Activated CD4-positive, alpha-beta memory T cell treated with anti-CD3 and anti-CD28 coated beads, Interleukin-2, amount 10 ng/mL, durations not matched to agents 7 days and 5 days (primary cell): ENCODE data around the gene EIF4G3. TPM values are rescaled to one million over a fixed set of nuclear protein-coding genes. Genes with fewer than 3 reads are reported as not detected.

Source experiments
- CTCF ChIA-PET: fragments of 350-600 bp; sonication (Branson Sonifier 250); formaldehyde crosslinking; loops from one replicate; lab custom pipeline; 2021; ENCODE audit warnings: antibody characterized with exemption, inconsistent platforms; lab: Charles Lee
- POLR2A ChIA-PET: fragments of 350-600 bp; sonication (Branson Sonifier 250); formaldehyde crosslinking; loops from one replicate; lab custom pipeline; 2021; ENCODE audit warnings: antibody characterized with exemption; lab: Charles Lee
- DNase-seq: peaks from one replicate; pipeline ENCODE4 v3.0.0-alpha.2; 2020
- H3K27ac Mint-ChIP-seq: one replicate; pipeline ENCODE4 v1.8.0; 2021; ENCODE audit warnings: mild to moderate bottlenecking, mixed read lengths
- H3K27me3 Mint-ChIP-seq: one replicate; pipeline ENCODE4 v1.8.0; 2021; ENCODE audit warnings: mixed read lengths
- H3K36me3 Mint-ChIP-seq: one replicate; pipeline ENCODE4 v1.8.0; 2021; ENCODE audit warnings: low read depth, mixed read lengths
- H3K4me1 Mint-ChIP-seq: one replicate; pipeline ENCODE4 v1.8.0; 2021; ENCODE audit warnings: mixed read lengths
- H3K4me3 Mint-ChIP-seq: one replicate; pipeline ENCODE4 v1.8.0; 2021; ENCODE audit warnings: mild to moderate bottlenecking, mixed read lengths
- H3K9me3 Mint-ChIP-seq: one replicate; pipeline ENCODE4 v1.8.0; 2021; ENCODE audit warnings: mixed read lengths
- total RNA-seq, 2 experiments: library from RNA; stranded (reverse); gene quantifications; one replicate each; pipeline ENCODE4 v1.2.3, GENCODE V29; 2021

Gene EIF4G3
- total RNA-seq, 2 experiments from 2014 or later: 48.1 to 49.2 TPM

DNA sequence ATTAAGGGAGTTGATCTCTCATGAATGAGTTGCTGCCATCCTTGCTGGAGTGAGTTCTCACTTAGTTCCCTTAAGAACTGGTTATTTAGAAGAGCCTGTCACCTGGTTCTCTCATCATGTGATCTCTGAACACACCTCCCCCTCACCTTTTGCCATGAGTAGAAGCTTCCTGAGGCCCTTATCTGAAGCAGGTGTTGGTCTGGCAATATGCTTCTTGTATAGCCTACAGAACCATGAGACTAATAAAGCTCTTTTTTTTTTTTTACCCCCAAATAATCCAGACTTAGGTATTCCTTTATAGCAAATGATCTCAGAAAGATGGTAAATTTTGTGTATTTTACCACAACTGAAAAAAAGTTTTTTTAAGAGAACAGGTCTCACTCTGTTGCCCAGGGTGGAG lies 158.0 kb downstream of the EIF4G3 start:
- Mint-ChIP-seq H3K27ac (no peak overlapping the region), H3K36me3 (peaks cover 25% of the 10 kb centered on the region), H3K9me3 (no peaks in the 10 kb centered on the region), H3K4me3 (no peak overlapping the region), H3K27me3 (no peaks in the 10 kb centered on the region), H3K4me1 (peaks cover 38% of the 10 kb centered on the region)
- ChIA-PET CTCF (interaction anchor here (1.0 kb wide), 1 partner anchor 10 kb away, joined by 3 read pairs; no protein-coding TSS in a partner anchor), POLR2A (no interaction called here)
- no peak for DNase-seq

GRCh38 chr1:21013510-21013909 lies 163.2 kb downstream of the EIF4G3 start:
- Mint-ChIP-seq H3K4me3 (no peak overlapping the region), H3K27me3 (no peaks in the 10 kb centered on the region), H3K27ac (no peak overlapping the region), H3K36me3 (peaks cover 18% of the 10 kb centered on the region), H3K4me1 (peaks cover 20% of the 10 kb centered on the region), H3K9me3 (no peaks in the 10 kb centered on the region)
- ChIA-PET POLR2A (no interaction called here), CTCF (no interaction called here)
- no peak for DNase-seq

DNA sequence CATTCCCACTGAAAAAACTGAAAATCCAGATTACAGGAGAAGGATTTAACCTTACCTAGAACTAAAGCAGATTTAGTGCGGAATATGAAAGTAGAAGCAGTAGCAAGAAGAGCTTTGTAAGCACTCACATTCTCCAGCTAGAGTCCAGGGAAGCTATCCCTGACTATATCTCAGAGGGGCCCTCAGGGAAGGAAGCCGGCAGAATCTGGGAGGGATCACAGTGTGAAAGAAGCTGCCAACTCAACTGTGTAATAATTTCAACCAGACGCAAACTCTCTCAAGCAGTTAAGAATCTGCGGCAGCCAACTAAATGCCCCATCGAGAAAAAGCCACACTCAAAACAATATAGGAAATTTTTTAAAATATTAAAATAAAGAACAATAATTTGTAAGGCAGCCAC lies 163.8 kb downstream of the EIF4G3 start:
- DNase-seq: no peak
- ChIA-PET POLR2A (no interaction called here), CTCF (no interaction called here)
- no peaks in the 10 kb centered on the region for H3K9me3 Mint-ChIP-seq
- peaks cover 17% of the 10 kb centered on the region for H3K36me3 Mint-ChIP-seq
- no peaks in the 10 kb centered on the region for H3K27me3 Mint-ChIP-seq
- no peak overlapping the region for H3K4me3 Mint-ChIP-seq
- peaks cover 19% of the 10 kb centered on the region for H3K4me1 Mint-ChIP-seq
- H3K27ac Mint-ChIP-seq: no peak overlapping the region

GRCh38 chr1:21007876-21008275 lies 168.8 kb downstream of the EIF4G3 start:
- ChIA-PET POLR2A (no interaction called here), CTCF (no interaction called here)
- Mint-ChIP-seq H3K27ac (no peak overlapping the region), H3K4me1 (peaks cover 11% of the 10 kb centered on the region), H3K9me3 (no peaks in the 10 kb centered on the region), H3K36me3 (peaks cover 3% of the 10 kb centered on the region), H3K4me3 (no peak overlapping the region), H3K27me3 (no peaks in the 10 kb centered on the region)
- DNase-seq: no peak

- CTCF ChIA-PET: no interaction called here
- H3K9me3 Mint-ChIP-seq: no peaks in the 10 kb centered on the region
Observed at GRCh38 chr1:21005466-21006239, 171.0 kb downstream of the EIF4G3 start.

GRCh38 chr1:21003281-21004045 lies 173.2 kb downstream of the EIF4G3 start:
- Mint-ChIP-seq H3K4me1 (peaks cover 15% of the 10 kb centered on the region), H3K36me3 (peaks cover 18% of the 10 kb centered on the region), H3K27ac (no peak overlapping the region), H3K27me3 (no peaks in the 10 kb centered on the region), H3K4me3 (no peak overlapping the region), H3K9me3 (no peaks in the 10 kb centered on the region)
- ChIA-PET POLR2A (no interaction called here), CTCF (interaction anchor here (0.7 kb wide), 1 partner anchor 9 kb away, joined by 4 read pairs; no protein-coding TSS in a partner anchor)
- no peak for DNase-seq

More at GRCh38 chr1:21005466-21006239, 171.0 kb downstream of the EIF4G3 start:
- DNase-seq: no peak
- peaks cover 12% of the 10 kb centered on the region for H3K36me3 Mint-ChIP-seq
- peaks cover 11% of the 10 kb centered on the region for H3K4me1 Mint-ChIP-seq
- no peak overlapping the region for H3K4me3 Mint-ChIP-seq
- no peak overlapping the region for H3K27ac Mint-ChIP-seq
- POLR2A ChIA-PET: no interaction called here
- H3K27me3 Mint-ChIP-seq: no peaks in the 10 kb centered on the region

DNA sequence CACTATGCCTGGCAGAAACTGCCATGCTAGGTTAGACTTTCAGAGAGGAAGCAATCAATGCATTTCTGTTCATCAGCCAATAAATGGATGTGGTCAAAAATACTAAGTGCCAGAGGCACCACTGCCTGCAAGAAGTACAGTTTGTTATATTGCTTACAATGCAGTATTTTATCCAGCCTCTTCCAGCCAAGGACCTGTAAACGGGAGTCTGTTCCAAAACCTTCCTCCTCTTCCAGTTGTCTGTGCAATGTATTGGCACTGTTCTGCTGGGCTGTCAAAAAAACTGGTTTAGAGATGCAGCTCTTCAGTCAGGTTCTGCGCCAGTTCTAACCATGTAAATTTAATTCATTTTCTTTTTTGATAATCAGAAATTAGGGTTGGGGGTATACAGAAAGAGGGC lies 175.7 kb downstream of the EIF4G3 start:
- Mint-ChIP-seq H3K27me3 (no peaks in the 10 kb centered on the region), H3K27ac (no peak overlapping the region), H3K36me3 (peaks cover 21% of the 10 kb centered on the region), H3K4me3 (no peak overlapping the region), H3K4me1 (peaks cover 21% of the 10 kb centered on the region), H3K9me3 (no peaks in the 10 kb centered on the region)
- POLR2A ChIA-PET: interaction anchor here (0.5 kb wide), 1 partner anchor 220 kb away, joined by 3 read pairs; no protein-coding TSS in a partner anchor
- DNase-seq: no peak
- CTCF ChIA-PET: no interaction called here

- POLR2A ChIA-PET: no interaction called here
Observed at GRCh38 chr1:21000245-21000594, 176.5 kb downstream of the EIF4G3 start.

DNA sequence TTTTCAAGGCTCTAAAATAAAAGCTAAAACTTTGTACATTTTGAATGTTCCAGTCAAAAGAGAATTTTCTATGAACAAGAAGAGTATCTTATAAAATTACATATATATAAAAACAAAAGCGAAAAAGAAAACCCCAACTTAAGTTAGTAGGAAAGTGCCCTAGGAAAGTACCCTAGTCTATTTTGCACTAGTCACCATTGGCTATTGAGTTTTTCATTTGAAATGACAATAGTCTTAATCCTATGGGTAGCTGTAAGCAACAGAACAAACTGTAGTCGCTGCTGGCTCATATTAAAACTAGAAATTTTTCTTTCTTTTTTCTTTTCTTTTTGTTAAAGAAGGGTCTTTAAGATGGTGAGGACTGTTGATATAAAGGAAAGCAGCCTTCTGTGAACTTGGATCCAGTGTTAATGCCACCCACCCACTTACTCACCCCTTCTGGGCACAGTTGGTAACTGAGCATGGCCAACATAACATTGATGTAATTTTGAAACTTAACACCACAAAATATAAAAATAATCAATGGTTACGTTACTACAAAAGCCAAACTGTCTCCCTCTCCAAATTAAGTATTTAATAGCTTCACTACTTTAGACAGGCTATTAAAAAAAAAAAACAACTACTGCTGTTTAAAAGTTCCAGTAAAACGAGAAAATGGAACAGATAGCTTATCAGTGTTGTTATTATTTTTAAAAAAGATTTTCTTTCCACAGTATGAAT lies 177.0 kb downstream of the EIF4G3 start:
- CTCF ChIA-PET: interaction anchor here (1.4 kb wide), 1 partner anchor 197 kb away, joined by 3 read pairs; no protein-coding TSS in a partner anchor
- no peak overlapping the region for H3K27ac Mint-ChIP-seq
- no peak overlapping the region for H3K4me3 Mint-ChIP-seq
- peaks cover 23% of the 10 kb centered on the region for H3K4me1 Mint-ChIP-seq
- POLR2A ChIA-PET: no interaction called here
- H3K27me3 Mint-ChIP-seq: no peaks in the 10 kb centered on the region
- H3K36me3 Mint-ChIP-seq: peaks cover 21% of the 10 kb centered on the region
- DNase-seq: no peak
- no peaks in the 10 kb centered on the region for H3K9me3 Mint-ChIP-seq

More at GRCh38 chr1:21000245-21000594, 176.5 kb downstream of the EIF4G3 start:
- H3K4me3 Mint-ChIP-seq: no peak overlapping the region
- CTCF ChIA-PET: interaction anchor here (1.4 kb wide), 1 partner anchor 196 kb away, joined by 3 read pairs; no protein-coding TSS in a partner anchor
- no peaks in the 10 kb centered on the region for H3K27me3 Mint-ChIP-seq
- DNase-seq: no peak
- no peak overlapping the region for H3K27ac Mint-ChIP-seq
- no peaks in the 10 kb centered on the region for H3K9me3 Mint-ChIP-seq
- H3K36me3 Mint-ChIP-seq: peaks cover 21% of the 10 kb centered on the region
- peaks cover 21% of the 10 kb centered on the region for H3K4me1 Mint-ChIP-seq

- H3K36me3 Mint-ChIP-seq: peaks cover 21% of the 10 kb centered on the region
- no peak overlapping the region for H3K4me3 Mint-ChIP-seq
- no peak for DNase-seq
- peaks cover 22% of the 10 kb centered on the region for H3K4me1 Mint-ChIP-seq
- POLR2A ChIA-PET: no interaction called here
- CTCF ChIA-PET: interaction anchor here (1.1 to 1.4 kb wide), 2 partner anchors 192 to 196 kb away, joined by 3 read pairs; no protein-coding TSS in a partner anchor
- H3K9me3 Mint-ChIP-seq: no peaks in the 10 kb centered on the region
- no peaks in the 10 kb centered on the region for H3K27me3 Mint-ChIP-seq
- H3K27ac Mint-ChIP-seq: no peak overlapping the region
Observed at GRCh38 chr1:20998826-20999225, 177.9 kb downstream of the EIF4G3 start.

DNA sequence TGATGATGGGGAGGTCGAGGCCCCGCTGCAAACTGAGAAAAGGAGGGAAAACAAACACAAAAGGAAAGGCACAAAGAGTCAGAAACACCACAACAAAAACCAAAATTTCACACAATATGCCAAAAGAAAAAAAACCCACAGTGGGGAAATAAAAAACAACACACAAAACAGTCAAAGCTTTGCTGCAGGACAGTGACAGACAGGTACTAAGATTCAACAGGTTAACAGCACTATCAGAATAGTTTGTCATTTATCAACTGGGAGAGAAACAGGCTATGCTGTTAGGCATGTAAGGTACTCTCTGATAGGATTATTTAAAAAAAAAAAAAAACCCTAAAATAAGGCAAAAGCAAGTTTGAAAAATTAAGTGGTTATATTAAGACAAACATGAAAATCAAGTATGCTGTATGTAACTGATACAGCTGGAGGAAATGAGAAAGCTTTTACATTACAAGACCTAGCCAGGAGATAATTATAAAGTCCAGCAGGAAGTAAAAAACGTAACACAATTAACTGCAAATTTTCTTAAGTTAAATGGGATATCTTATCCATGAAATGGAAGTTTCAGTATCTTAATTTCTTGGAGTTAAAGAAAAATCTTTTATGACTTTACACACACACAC lies 179.0 kb downstream of the EIF4G3 start:
- H3K36me3 Mint-ChIP-seq: peaks cover 22% of the 10 kb centered on the region
- POLR2A ChIA-PET: interaction anchor here (0.7 to 1.3 kb wide), 2 partner anchors 18 to 25 kb away, joined by 4 read pairs; no protein-coding TSS in a partner anchor
- H3K27me3 Mint-ChIP-seq: no peaks in the 10 kb centered on the region
- H3K4me1 Mint-ChIP-seq: peaks cover 26% of the 10 kb centered on the region
- CTCF ChIA-PET: interaction anchor here (1.0 to 1.4 kb wide), 3 partner anchors 39 to 197 kb away, joined by 3 read pairs; no protein-coding TSS in a partner anchor
- H3K9me3 Mint-ChIP-seq: no peaks in the 10 kb centered on the region
- no peak for DNase-seq
- no peak overlapping the region for H3K27ac Mint-ChIP-seq
- H3K4me3 Mint-ChIP-seq: no peak overlapping the region

DNA sequence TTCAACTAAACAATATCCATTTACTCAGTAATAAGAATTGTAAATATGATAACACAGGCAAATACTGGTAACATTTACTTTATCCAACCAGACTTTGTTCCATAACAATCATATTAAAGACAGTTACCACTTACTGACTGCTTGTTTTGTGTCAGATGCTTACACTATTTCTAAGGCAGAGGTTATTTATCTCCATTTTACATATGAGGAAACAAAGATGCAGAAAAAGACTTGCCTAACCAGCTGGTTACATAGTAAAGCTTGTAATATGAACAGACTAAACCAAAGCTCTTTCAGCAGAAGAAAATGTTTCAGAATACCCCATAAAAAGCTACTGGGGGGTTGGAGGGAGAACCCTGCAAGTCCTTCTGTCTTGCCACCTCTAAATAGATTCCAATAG lies 180.1 kb downstream of the EIF4G3 start:
- ChIA-PET POLR2A (no interaction called here), CTCF (no interaction called here)
- Mint-ChIP-seq H3K9me3 (no peaks in the 10 kb centered on the region), H3K4me3 (no peak overlapping the region), H3K27me3 (no peaks in the 10 kb centered on the region), H3K36me3 (peaks cover 13% of the 10 kb centered on the region), H3K27ac (no peak overlapping the region), H3K4me1 (peaks cover 38% of the 10 kb centered on the region)
- DNase-seq: no peak
